Adrenal gland (tissue), 12 donors: ENCODE results near the gene HS2ST1. TPM values are rescaled to one million over a fixed set of nuclear protein-coding genes. Genes with fewer than 3 reads are reported as not detected.
"Not testable (repeated sequence)": the region's sequence is repeated elsewhere in the genome, so short reads cannot be mapped to it uniquely, and the experiment has no call there.

ENCODE experiments used
- DNase-seq, 7 donors: peaks; one replicate each; pipeline ENCODE4 v3.0.0-alpha.2; 2019 to 2020
- H3K27ac ChIP-seq, 5 donors: fragments of 200-600 bp; sonication (generic) in 4 of 5; 1 replicate in 3 of 5; 2 replicates in 2 of 5; pipeline versions ENCODE4 v1.5.1 to v1.8.0; 2016 to 2020; ENCODE audit warnings: mild to moderate bottlenecking in 1 of 5
- H3K27me3 ChIP-seq: fragments of 200-600 bp; 2 replicates; pipeline ENCODE4 v1.8.0; 2021
- H3K36me3 ChIP-seq, 2 donors: fragments of 200-600 bp; replicated peaks in 1 of 2; 1 replicate in 1 of 2; 2 replicates in 1 of 2; pipeline versions ENCODE4 v1.5.1 to v1.8.0; 2018 to 2022
- H3K4me1 ChIP-seq, 2 donors: fragments of 200-600 bp; replicated peaks in 1 of 2; 1 replicate in 1 of 2; 2 replicates in 1 of 2; pipeline versions ENCODE4 v1.5.1 to v1.8.0; 2018 to 2021
- H3K4me3 ChIP-seq, 4 donors: fragments of 200-600 bp; sonication (generic) in 3 of 4; one replicate each; pipeline ENCODE4 v1.5.1; 2016 to 2018
- H3K9me3 ChIP-seq, 3 donors: fragments of 200-600 bp; sonication (generic) in 1 of 3; replicated peaks in 1 of 3; 1 replicate in 2 of 3; 2 replicates in 1 of 3; pipeline versions ENCODE4 v1.5.1 to v1.8.0; 2016 to 2021
- POLR2A ChIP-seq, 2 donors: fragments of 450-650 bp; IDR thresholded peaks; one replicate each; pipeline ENCODE4 v1.6.1; 2017; ENCODE audit warnings: antibody characterized with exemption in 2 of 2, mild to moderate bottlenecking in 2 of 2, moderate library complexity in 1 of 2
- WGBS, 4 donors: extraction: QIAGEN DNeasy Blood & Tissue Kit in 2 of 4; methylation state at CpG; one replicate each; pipeline versions ENCODE4 v1.1.5 to v1.1.7; 2013 to 2017; 5-methylcytosine and 5-hydroxymethylcytosine counted together
- intact Hi-C, 2 donors: fragments of 100-400 bp; cut with DNase I; formaldehyde crosslinking; loops; one replicate each; pipeline versions ENCODE4 v1.14.1 to v1.15.0; 2022 to 2023
- polyA plus RNA-seq, 3 donors: library from polyadenylated mRNA; stranded (reverse); fragments of 200-250 nt in 2 of 3; fragments of 350-450 nt in 1 of 3; fragmentation: Illumina TruSeq in 1 of 3; extraction: RNeasy Lipid Tissue Mini Kit (QIAGEN cat#74804) in 1 of 3; gene quantifications; one replicate each; pipeline ENCODE4 v1.2.3, GENCODE V29; 2013 to 2014
- total RNA-seq, 9 donors: library from RNA; depleted of rRNA in 4 of 9; stranded (reverse); fragments of >200 nt in 4 of 9; fragments of 120-200 nt in 1 of 9; fragmentation: NEBNext Ultra II Directional in 1 of 9; extraction: Animal tissue kit (Norgen Biotek cat#: 25700) in 1 of 9; gene quantifications; one replicate each; pipeline versions ENCODE4 v1.1.0 to v1.2.4, GENCODE V29; 2013 to 2023
- TF ChIP-seq, protein P1 (sequence below), 6 experiments: fragments of 450-650 bp in 4 of 6; fragments of 200-600 bp in 2 of 6; sonication (generic) in 1 of 6; IDR thresholded peaks; 1 replicate in 5 of 6; 2 replicates in 1 of 6; pipeline versions ENCODE4 v1.5.1 to v1.8.0; 2016 to 2021; ENCODE audit warnings: antibody characterized with exemption in 6 of 6, mild to moderate bottlenecking in 2 of 6, moderate library complexity in 1 of 6
- donor health status: healthy with polysubstance abuse.
- donor health status: Bipolar disorder and iron deficiency.
- donor health status: DM: yes; HTN: yes; CAD: no.
- donor health status: DM: no; HTN: no; CAD: no.
- donor health status: DM: no; HTN: no; CAD: no.
- donor health status: DM: yes; HTN: yes; CAD: no.

Gene HS2ST1
- total and polyA plus RNA-seq, 12 donors = 11.2 to 131 (median 46.5) TPM

DNA sequence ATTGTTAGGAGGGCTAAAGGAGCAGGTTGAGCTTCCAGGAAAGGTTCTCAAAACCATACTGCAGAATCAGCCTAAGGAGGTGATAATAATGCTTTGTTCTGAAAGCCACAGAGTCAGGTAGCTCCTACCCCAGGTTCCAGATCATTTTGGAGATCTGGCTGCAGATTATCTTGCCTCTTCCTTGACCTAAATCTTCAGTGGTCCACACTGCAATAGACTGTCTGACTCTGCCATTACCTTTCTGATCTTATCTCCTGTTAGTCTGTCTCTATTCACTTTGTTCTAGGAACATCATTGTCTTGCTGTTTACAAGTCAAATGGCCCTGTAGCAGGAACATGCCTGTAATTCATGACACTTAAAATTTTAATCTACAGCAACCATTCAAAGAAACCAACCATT is 73.0 kb downstream of the HS2ST1 start:
- DNase-seq = no peak
- Histone ChIP-seq H3K27me3 (no peaks in the 10 kb centered on the region), H3K9me3 (no peaks in the 10 kb centered on the region), H3K4me1 (peaks cover 3 to 5% of the 10 kb centered on the region in 2 donors), H3K4me3 (no peak overlapping the region), H3K36me3 (no peaks in the 10 kb centered on the region), H3K27ac (no peak overlapping the region)
- no peak for TF ChIP-seq POLR2A (IDR thresholded peaks at IDR 0.05)
- TF ChIP-seq, protein P1, sequence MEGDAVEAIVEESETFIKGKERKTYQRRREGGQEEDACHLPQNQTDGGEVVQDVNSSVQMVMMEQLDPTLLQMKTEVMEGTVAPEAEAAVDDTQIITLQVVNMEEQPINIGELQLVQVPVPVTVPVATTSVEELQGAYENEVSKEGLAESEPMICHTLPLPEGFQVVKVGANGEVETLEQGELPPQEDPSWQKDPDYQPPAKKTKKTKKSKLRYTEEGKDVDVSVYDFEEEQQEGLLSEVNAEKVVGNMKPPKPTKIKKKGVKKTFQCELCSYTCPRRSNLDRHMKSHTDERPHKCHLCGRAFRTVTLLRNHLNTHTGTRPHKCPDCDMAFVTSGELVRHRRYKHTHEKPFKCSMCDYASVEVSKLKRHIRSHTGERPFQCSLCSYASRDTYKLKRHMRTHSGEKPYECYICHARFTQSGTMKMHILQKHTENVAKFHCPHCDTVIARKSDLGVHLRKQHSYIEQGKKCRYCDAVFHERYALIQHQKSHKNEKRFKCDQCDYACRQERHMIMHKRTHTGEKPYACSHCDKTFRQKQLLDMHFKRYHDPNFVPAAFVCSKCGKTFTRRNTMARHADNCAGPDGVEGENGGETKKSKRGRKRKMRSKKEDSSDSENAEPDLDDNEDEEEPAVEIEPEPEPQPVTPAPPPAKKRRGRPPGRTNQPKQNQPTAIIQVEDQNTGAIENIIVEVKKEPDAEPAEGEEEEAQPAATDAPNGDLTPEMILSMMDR (IDR thresholded peaks at IDR 0.05) = no peak
- intact Hi-C loops = no loop called here

DNA sequence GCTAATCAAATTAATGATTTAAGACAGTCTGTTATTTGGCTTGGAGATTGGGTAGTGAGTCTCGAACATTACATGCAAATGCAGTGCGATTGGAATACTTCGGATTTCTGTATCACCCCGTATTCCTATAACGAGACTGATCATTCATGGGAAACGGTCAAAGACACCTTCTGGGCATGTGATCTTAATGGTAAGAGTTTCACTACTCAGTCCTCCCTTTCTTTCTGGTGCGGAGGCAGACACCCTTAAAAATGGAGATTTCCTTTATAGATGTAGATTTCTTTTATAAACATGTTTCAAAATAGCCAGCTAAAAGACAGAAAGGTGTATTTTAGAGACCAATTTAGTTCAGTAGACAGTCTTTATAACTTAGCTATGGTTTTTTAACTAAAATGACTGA is 74.4 kb downstream of the HS2ST1 start:
- no peak for TF ChIP-seq POLR2A (IDR thresholded peaks at IDR 0.05)
- TF ChIP-seq, protein P1 (IDR thresholded peaks at IDR 0.05) = no peak
- Histone ChIP-seq H3K36me3 (no peaks in the 10 kb centered on the region), H3K4me3 (no peak overlapping the region), H3K27ac (no peak overlapping the region), H3K9me3 (no peaks in the 10 kb centered on the region), H3K4me1 (peaks cover 3 to 5% of the 10 kb centered on the region in 2 donors), H3K27me3 (no peaks in the 10 kb centered on the region)
- DNase-seq = no peak
- intact Hi-C loops = no loop called here
- 95 to 97% (median 96%) methylated on average over 7 of the region's 7 CpGs for WGBS, 4 donors

DNA sequence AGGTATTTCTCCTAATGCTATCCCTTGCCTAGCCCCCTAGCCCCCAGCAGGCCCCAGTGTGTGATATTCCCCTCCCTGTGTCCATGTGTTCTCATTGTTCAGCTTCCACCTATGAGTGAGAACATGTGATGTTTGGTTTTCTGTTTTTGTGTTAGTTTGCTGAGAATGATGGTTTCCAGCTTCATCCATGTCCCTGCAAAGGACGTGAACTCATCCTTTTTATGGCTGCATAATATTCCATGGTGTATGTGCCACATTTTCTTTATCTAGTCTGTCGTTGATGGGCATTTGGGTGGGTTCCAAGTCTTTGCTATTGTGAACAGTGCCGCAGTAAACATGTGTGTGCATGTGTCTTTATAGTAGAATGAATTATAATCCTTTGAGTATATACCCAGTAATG is 75.3 kb downstream of the HS2ST1 start:
- intact Hi-C loops, H3K27ac ChIP-seq, DNase-seq, H3K36me3 ChIP-seq, H3K4me1 ChIP-seq, H3K27me3 ChIP-seq, H3K9me3 ChIP-seq, H3K4me3 ChIP-seq: not testable (repeated sequence)
- WGBS, 4 donors = 54 to 60% (median 55%) methylated on average over 3 of the region's 3 CpGs

DNA sequence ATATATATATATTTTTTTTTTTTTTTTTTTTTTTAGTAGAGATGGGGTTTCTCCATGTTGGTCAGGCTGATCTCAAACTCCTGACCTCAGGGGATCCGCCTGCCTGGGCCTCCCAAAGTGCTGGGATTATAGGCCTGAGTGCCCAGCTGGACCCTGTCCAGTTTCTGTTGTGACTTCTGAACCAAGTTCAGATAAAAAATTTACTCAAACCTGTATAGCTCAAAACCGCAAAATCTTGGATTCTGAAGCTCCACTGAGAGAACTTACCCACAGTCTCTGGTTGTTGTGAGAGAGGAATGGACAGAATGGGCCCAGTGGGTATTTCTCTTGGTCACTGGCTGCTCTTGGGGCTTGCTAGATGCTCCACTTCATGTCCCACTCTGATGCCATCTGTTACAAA is 76.4 kb downstream of the HS2ST1 start:
- WGBS, 4 donors = 76 to 100% (median 94%) methylated on average over 1 to 2 of the region's 2 CpGs
- Histone ChIP-seq H3K27ac (no peak overlapping the region), H3K27me3 (no peaks in the 10 kb centered on the region), H3K9me3 (no peaks in the 10 kb centered on the region), H3K4me3 (no peak overlapping the region), H3K36me3 (no peaks in the 10 kb centered on the region), H3K4me1 (peaks cover 3 to 9% of the 10 kb centered on the region in 2 donors)
- TF ChIP-seq POLR2A (IDR thresholded peaks at IDR 0.05) = no peak
- TF ChIP-seq, protein P1 (IDR thresholded peaks at IDR 0.05) = no peak
- intact Hi-C loops = no loop called here
- DNase-seq = no peak

DNA sequence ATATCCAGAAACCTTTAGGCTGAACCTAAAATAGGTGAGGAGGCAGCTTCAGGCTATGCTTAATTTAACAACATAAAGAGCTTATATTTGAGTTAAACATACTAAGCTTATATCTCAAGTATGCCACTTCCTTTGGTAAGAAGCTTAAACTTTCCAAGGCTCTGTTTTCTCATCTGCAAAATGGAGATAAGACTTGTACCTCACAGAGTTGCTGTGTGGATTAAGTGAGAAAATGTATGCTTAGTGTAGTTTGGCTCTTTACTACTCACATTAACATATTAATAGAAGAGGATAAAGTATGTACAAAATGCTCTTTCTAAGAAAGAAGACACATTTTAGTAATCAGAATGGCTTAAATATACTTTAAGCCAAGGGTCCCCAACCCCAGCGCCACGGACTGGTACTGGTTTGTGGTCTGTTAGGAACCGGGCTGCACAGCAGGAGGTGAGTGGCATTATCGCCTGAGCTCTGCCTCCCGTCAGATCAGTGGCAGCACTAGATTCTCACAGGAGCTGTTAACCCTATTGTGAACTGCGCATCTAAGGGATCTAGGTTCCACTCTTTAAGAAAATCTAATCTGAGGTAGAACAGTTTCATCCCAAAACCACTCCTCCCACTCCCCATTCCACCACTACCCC is 77.2 kb downstream of the HS2ST1 start:
- intact Hi-C loops = no loop called here
- 80 to 92% (median 86%) methylated on average over 5 to 6 of the region's 6 CpGs for WGBS, 4 donors
- H3K27me3 ChIP-seq = no peaks in the 10 kb centered on the region
- DNase-seq = no peak
- no peaks in the 10 kb centered on the region for H3K9me3 ChIP-seq
- H3K36me3 ChIP-seq = no peaks in the 10 kb centered on the region
- no peak overlapping the region for H3K27ac ChIP-seq
- no peak for TF ChIP-seq POLR2A (IDR thresholded peaks at IDR 0.05)
- TF ChIP-seq, protein P1 (IDR thresholded peaks at IDR 0.05) = no peak
- H3K4me3 ChIP-seq = no peak overlapping the region
- H3K4me1 ChIP-seq = peaks cover 3 to 9% of the 10 kb centered on the region in 2 donors
